GM12872 (cell line): ENCODE measurements around the gene ALKBH2.

Experiments
- TF ChIP-seq, protein P1 (sequence below): IDR thresholded peaks from 3 replicates; pipeline ENCODE4 v1.5.1; 2011; ENCODE audit warnings: low read depth, mild to moderate bottlenecking, low read length, moderate library complexity; ENCODE audit not compliant: insufficient read depth

The ALKBH2 gene

DNA sequence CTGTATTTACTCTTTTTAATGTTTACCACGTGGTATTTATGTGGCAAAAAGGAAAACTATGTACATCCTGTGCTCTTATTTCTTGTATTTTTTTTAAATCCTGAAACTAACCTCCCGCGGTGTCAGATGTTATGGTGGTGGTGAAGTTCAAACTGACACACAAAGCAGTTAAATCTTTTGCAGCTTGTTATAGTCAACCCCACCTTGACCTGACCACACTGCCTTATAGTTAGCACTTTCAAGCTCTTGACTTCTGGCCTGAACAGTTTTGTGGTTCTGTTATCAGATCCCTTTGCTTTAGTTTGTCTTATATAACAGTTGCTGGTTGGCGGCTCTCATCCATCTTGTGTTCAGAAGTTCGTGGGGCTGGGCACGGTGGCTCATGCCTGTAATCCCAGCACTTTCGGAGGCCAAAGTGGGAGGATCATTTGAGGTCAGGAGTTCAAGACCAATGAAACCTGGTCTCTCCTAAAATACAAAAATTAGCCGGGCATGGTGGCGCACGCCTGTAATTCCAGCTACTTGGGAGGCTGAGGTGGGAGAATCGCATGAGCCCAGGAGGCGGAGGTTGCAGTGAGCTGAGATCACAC is 6.3 kb upstream of the ALKBH2 start:
- TF ChIP-seq, protein P1, sequence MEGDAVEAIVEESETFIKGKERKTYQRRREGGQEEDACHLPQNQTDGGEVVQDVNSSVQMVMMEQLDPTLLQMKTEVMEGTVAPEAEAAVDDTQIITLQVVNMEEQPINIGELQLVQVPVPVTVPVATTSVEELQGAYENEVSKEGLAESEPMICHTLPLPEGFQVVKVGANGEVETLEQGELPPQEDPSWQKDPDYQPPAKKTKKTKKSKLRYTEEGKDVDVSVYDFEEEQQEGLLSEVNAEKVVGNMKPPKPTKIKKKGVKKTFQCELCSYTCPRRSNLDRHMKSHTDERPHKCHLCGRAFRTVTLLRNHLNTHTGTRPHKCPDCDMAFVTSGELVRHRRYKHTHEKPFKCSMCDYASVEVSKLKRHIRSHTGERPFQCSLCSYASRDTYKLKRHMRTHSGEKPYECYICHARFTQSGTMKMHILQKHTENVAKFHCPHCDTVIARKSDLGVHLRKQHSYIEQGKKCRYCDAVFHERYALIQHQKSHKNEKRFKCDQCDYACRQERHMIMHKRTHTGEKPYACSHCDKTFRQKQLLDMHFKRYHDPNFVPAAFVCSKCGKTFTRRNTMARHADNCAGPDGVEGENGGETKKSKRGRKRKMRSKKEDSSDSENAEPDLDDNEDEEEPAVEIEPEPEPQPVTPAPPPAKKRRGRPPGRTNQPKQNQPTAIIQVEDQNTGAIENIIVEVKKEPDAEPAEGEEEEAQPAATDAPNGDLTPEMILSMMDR, result no peak

DNA sequence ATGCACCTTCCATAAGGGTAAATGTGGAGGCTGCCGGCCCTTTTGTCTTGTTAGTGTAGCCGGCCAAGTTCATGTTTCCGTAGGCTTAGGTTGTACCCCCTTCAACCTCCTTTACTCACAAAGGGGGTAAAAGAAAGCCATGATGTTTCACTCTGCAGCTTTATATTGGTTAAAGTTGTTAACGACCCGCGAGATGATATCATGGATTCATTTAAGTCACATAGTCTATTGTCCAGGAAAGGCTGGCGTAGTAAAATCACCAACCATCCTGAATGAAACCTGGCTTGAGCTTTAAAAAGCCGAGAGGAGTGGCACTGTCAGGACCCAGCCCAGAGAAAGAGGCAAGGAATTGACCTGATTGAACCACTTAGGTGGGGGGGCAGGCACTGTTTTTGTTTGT is 5.4 kb upstream of the ALKBH2 start:
- TF ChIP-seq, protein P1, result no peak

- TF ChIP-seq, protein P1, result no peak
Observed at GRCh38 chr12:109098183-109098604, 4.9 kb upstream of the ALKBH2 start.

- TF ChIP-seq, protein P1, result no peak
Observed at GRCh38 chr12:109097435-109098182, 4.3 kb upstream of the ALKBH2 start, which contains the start of gene UNG. TSS of gene UNG (plus strand) at chr12:109097597. CDS start at chr12:109097680, 83 bp downstream.

GRCh38 chr12:109097140-109097434 is 3.8 kb upstream of the ALKBH2 start:
- TF ChIP-seq, protein P1, result no peak

DNA sequence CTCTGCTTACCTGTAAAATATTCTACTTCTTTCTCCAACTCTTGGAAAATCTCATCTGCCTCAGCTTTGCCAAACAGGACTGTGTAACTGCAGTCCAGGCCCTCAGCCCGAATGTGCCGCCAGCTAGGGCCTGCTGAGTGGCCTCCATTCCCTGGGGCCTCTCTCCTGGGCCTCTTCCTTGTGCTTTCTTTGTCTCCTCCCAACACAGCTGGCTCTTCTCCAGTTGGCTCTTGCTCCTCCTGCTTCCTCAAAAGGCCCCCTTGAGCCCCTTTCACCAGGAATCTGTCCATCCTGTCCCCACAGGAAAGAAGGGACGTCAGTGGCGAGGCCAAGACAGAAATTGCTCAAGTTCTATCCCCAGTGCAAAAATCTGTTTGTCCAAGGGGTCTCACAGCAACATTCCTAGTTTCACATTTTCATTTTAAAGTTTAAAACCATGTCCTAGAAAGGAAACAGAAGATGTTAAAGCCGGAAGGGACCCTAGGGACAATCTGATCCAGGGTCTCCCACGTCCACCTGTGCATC is 713 bp downstream of the ALKBH2 start:
- TF ChIP-seq, protein P1, result no peak

GRCh38 chr12:109089683-109090082 is 3.6 kb downstream of the ALKBH2 start:
- TF ChIP-seq, protein P1, result no peak
